Measurements from ENCODE around the gene P2RY1.
"Not testable (repeated sequence)": the region's sequence is repeated elsewhere in the genome, so short reads cannot be mapped to it uniquely, and the experiment has no call there.

Gene P2RY1

GRCh38 chr3:152839511-152839910 is 4.6 kb downstream of the P2RY1 start:
- no peaks in the 10 kb centered on the region for H3K36me3 ChIP-seq
- no peak overlapping the region for H3K4me3 ChIP-seq (ENCODE audit: low read depth in 1 of 2, low read length in 1 of 2)
- peaks cover 24% of the 10 kb centered on the region for H3K27me3 ChIP-seq
- no peaks in the 10 kb centered on the region for H3K9me3 ChIP-seq
- no peak for TF ChIP-seq CTCF (IDR thresholded peaks at IDR 0.05)
- no peak overlapping the region for H3K27ac ChIP-seq
- peaks cover 15 to 16% of the 10 kb centered on the region in 2 experiments for H3K4me1 ChIP-seq (ENCODE audit: control insufficient read depth in 1 of 2, insufficient read depth in 1 of 2, low read depth in 1 of 2, low read length in 1 of 2)

GRCh38 chr3:152841131-152841530 is 6.2 kb downstream of the P2RY1 start:
- no peak overlapping the region for H3K27ac ChIP-seq
- H3K9me3 ChIP-seq, result no peaks in the 10 kb centered on the region
- H3K36me3 ChIP-seq, result no peaks in the 10 kb centered on the region
- TF ChIP-seq CTCF (IDR thresholded peaks at IDR 0.05), result no peak
- peaks cover 8% of the 10 kb centered on the region for H3K27me3 ChIP-seq
- H3K4me1 ChIP-seq (ENCODE audit: control insufficient read depth in 1 of 2, insufficient read depth in 1 of 2, low read depth in 1 of 2, low read length in 1 of 2), result peaks cover under 1% of the 10 kb centered on the region in 2 experiments
- no peak overlapping the region for H3K4me3 ChIP-seq (ENCODE audit: low read depth in 1 of 2, low read length in 1 of 2)

- H3K27me3 ChIP-seq, result no peaks in the 10 kb centered on the region
- TF ChIP-seq CTCF (IDR thresholded peaks at IDR 0.05), result no peak
- H3K27ac ChIP-seq, result no peak overlapping the region
- peaks cover 6% of the 10 kb centered on the region for H3K9me3 ChIP-seq
- no peaks in the 10 kb centered on the region for H3K36me3 ChIP-seq
- no peak overlapping the region for H3K4me3 ChIP-seq (ENCODE audit: low read depth in 1 of 2, low read length in 1 of 2)
- no peaks in the 10 kb centered on the region for H3K4me1 ChIP-seq (ENCODE audit: control insufficient read depth in 1 of 2, insufficient read depth in 1 of 2, low read depth in 1 of 2, low read length in 1 of 2)
Observed at GRCh38 chr3:152842413-152842812, 7.5 kb downstream of the P2RY1 start.

GRCh38 chr3:152843955-152844354 is 9.0 kb downstream of the P2RY1 start:
- no peaks in the 10 kb centered on the region for H3K36me3 ChIP-seq
- no peaks in the 10 kb centered on the region for H3K27me3 ChIP-seq
- no peak overlapping the region for H3K4me3 ChIP-seq (ENCODE audit: low read depth in 1 of 2, low read length in 1 of 2)
- H3K4me1 ChIP-seq (ENCODE audit: control insufficient read depth in 1 of 2, insufficient read depth in 1 of 2, low read depth in 1 of 2, low read length in 1 of 2), result no peaks in the 10 kb centered on the region
- H3K27ac ChIP-seq, result no peak overlapping the region
- H3K9me3 ChIP-seq, result peaks cover 6% of the 10 kb centered on the region
- TF ChIP-seq CTCF (IDR thresholded peaks at IDR 0.05), result no peak

GRCh38 chr3:152846572-152847202 is 11.8 kb downstream of the P2RY1 start:
- not testable (repeated sequence) for H3K36me3 ChIP-seq; H3K4me3 ChIP-seq (ENCODE audit: low read depth in 1 of 2, low read length in 1 of 2); H3K4me1 ChIP-seq (ENCODE audit: control insufficient read depth in 1 of 2, insufficient read depth in 1 of 2, low read depth in 1 of 2, low read length in 1 of 2); H3K27me3 ChIP-seq; H3K27ac ChIP-seq; H3K9me3 ChIP-seq

GRCh38 chr3:152847599-152847998 is 12.7 kb downstream of the P2RY1 start:
- not testable (repeated sequence) for H3K4me3 ChIP-seq (ENCODE audit: low read depth in 1 of 2, low read length in 1 of 2); H3K27ac ChIP-seq; H3K36me3 ChIP-seq; H3K4me1 ChIP-seq (ENCODE audit: control insufficient read depth in 1 of 2, insufficient read depth in 1 of 2, low read depth in 1 of 2, low read length in 1 of 2); H3K27me3 ChIP-seq; H3K9me3 ChIP-seq

All from neutrophil (primary cell).